Stimulated activated CD8-positive, alpha-beta memory T cell treated with anti-CD3 and anti-CD28 coated beads, Interleukin-7, amount 100 ng/mL, for 48 hours (primary cell): ENCODE results near the gene DNAH2.

Experiments used
- DNase-seq, 2 donors: peaks; one replicate each; pipeline ENCODE4 v3.0.0-alpha.2; 2020; ENCODE audit warnings: low read depth in 1 of 2; ENCODE audit errors: extremely low read depth in 1 of 2

Gene DNAH2

GRCh38 chr17:7719661-7720060 is 2.1 kb downstream of the DNAH2 start:
- no peak for DNase-seq

DNA sequence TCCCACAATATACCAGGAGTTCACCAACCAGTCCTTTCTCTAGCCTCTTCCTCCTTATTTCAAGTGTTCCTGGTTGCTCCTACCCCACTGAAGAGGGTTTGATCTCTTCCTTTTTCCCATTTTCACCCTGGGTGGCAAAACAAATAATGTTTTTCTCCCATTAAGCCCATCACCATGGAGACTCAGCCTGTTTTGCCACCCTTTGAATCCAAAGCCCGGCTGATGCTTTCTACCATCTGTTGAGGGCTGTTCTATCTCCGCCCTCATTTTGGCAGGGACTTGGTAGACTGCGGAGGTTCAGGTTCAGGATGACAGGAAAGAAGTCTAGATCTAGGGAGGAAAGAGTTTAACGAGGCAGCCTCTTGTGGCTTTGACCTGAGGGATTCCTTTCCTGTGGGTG is 2.6 kb downstream of the DNAH2 start:
- DNase-seq: no peak

- no peak for DNase-seq
Measured at GRCh38 chr17:7721612-7722011, 4.1 kb downstream of the DNAH2 start.

DNA sequence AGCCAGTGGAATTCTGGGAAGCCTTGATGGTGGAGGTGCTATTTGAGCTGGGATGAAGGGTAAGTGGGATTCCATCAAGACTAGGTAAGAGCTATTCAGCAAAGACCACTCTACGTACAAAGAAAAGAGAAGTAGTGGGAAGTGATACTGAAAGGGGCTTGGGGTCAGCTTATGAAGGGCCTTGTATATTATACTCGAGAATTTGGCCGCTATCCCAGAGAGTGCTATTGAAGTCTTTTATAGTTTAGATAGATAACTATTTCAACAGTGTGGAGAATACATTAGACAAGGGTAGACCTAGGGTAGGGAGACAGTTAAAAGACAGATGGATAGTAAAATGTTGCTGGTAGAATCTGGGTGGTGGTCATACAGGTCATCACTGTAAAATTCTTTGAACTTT is 10.3 kb downstream of the DNAH2 start:
- no peak for DNase-seq

DNA sequence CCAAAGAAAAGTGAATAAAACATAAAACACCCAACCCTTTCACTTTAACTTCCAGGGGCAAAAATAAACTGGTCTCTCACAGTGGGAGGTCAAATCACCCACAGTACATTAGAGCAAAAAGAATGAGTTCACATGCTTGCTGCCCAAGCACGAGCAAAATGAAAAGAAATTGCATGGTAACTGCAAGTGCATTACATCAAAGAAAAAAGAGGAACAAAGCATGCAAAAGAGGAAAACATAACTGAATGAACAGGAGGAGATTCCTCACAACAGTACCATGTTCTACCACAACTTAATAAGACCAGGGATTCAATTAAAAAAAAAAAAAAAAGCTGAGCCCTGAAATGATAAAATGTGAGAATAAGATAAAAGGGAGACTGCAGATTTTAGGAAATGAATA is 12.3 kb downstream of the DNAH2 start:
- no peak for DNase-seq

DNA sequence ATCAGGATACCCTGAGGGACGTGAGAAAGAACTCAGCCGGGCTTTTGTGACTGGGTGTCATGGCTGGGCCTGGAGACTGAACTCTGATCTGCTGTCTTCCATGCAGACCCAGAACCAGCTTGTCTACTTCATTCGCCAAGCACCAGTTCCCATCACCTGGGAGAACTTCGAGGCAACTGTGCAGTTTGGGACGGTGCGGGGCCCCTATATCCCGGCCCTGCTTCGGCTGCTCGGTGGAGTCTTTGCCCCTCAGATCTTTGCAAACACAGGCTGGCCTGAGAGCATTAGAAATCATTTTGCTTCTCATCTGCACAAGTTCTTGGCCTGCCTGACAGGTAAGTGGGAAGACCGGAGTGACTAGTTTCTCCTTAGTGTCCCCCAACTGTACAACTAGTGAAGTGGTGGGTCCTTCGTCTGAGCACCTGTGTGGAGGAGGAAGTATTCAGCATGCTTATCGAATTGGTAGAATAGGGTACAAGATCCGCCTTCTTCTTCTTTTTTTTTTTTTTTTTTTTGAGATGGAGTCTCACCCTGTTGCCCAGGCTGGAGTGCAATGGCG is 15.5 kb downstream of the DNAH2 start:
- no peak for DNase-seq

GRCh38 chr17:7737601-7738000 is 20.1 kb downstream of the DNAH2 start:
- DNase-seq: no peak

DNA sequence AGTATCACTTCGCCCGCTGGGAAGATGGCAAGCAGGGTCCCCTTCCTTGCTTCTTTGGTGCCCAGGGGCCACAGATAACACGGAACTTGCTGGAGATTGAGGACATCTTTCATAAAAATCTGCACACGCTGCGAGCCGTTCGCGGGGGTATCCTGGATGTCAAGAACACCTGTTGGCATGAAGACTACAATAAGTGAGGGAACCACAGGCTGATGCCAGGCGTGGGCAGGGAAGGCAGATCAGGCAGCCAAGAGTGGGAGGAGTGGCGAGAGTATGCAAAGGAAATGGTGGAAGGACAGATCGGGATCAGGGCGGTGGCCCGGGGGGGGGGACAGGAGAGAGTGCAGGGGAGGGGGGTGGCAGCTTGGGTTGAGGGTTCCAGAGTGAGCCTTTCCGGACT is 22.2 kb downstream of the DNAH2 start:
- no peak for DNase-seq

- DNase-seq: no peak
Measured at GRCh38 chr17:7740481-7741001, 23.0 kb downstream of the DNAH2 start.

DNA sequence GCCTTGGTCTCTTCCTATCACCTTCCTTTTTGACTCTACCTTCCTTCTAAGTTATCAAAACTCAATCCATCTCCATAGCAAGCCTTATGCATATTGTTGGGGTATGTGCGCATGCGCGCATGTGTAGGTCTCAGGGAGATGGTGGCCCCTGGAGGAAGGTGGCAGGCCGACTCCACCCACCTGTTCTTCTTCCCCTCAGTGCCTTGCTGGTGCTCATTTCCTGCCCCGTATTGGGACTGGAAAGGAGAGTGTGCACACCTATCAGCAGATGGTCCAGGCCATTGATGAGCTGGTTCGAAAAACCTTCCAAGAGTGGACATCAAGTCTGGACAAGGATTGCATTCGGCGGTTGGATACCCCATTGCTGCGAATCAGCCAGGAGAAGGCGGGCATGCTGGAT is 25.2 kb downstream of the DNAH2 start:
- DNase-seq: no peak

DNA sequence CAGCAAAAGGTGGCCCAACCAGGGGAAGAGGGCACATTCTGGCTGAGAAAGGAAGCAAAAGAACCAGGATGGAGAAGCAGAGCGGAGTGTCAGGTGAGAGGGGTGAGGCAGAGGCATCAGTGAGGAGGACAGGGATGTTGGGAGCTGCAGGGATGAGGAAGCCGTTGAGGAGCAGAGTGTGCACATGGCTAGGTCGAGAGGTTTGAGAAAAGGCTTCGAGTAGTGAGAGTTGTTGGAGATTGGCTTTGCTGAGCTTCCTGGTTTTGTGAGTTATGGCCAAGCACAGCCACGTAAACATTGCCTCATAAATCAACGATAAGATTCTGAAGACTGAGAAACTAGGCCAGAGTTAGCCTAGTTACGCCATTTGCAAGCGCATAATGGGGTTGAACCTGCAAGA is 26.9 kb downstream of the DNAH2 start:
- DNase-seq: no peak

- no peak for DNase-seq
Measured at GRCh38 chr17:7745748-7746470, 28.4 kb downstream of the DNAH2 start.

- DNase-seq: no peak
Measured at GRCh38 chr17:7747635-7748071, 30.1 kb downstream of the DNAH2 start.

GRCh38 chr17:7748076-7748775 is 30.7 kb downstream of the DNAH2 start:
- DNase-seq: no peak

DNA sequence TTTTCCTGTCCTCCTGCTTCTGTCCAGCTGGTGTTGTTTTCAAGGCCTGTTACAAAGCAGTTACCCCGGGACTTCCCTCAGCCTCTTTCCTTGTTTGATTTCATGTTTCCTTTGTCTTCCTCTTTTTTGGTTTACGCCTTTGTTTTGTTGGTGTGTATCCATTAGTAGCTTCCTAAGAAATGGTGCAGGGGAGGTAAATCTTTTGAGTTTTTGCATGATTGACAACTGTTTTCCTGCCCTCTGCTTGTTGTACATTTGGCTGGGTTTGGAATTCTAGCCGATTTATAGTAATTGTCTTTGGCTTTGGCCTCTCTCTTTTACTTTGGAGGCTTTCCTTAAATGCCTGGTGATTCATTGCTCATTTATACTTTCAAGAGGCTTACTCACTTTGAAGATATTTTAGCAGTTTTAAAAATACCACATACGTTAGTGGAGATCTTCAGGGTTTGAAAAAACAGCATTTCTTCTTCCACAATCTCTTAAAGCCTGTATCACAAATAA is 32.8 kb downstream of the DNAH2 start:
- no peak for DNase-seq

- DNase-seq: no peak
Measured at GRCh38 chr17:7754656-7755055, 37.1 kb downstream of the DNAH2 start.

DNA sequence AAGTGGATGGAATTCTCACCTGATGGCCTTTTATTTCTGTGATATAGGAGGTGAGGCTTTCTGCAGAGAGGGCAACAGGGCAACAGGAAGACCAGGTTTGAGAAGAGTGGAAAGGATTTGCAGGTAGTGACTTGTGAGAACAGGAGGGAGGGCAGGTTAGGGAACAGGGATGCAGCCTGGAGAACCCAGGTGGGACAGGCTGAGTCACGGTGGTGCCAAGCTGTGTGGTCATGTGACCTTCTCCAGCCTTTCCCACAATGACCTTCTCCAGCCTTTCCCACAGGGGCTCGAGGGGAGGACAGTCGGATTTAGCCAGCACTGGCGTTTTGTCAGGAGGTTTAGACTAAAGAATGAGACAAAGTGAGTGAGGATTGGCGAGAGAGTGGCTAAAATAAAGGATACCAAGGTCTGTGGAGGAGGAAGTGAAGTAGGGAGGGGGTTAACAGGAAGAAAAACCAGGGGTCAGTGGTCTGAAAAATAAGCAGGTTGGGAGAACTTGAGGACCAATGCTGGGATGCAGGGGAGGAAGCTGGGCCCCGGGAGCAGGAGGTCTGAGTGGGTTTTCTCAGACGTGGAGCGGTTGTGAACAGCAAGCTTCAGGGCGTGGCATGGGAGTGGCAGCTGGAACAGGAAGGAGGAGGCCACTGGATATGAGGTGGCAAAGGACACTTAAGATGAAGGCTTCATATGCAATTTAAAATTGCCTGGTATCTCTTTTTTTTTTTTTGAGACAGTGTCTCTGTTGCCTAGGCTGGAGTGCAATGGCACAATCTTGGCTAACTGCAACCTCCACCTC is 37.7 kb downstream of the DNAH2 start:
- no peak for DNase-seq

DNA sequence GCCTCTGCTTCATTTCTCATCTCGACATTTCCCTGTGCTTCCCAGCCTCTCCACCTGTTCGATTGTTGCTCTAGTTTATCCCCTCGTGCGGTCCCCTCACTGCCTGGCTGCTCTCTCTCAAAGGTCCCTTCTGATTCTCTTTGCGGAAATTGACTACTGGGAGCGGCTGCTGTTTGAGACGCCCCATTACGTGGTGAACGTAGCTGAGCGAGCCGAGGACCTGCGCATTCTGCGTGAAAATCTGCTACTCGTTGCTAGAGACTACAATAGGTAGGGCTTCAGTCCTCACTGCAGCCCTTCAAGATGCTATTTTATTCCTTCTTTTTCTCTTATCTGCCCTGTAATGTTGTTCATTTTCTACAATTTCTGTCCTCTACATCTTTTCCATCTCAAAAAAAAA is 39.4 kb downstream of the DNAH2 start:
- DNase-seq: no peak

GRCh38 chr17:7763919-7764318 is 46.4 kb downstream of the DNAH2 start:
- DNase-seq: no peak

DNA sequence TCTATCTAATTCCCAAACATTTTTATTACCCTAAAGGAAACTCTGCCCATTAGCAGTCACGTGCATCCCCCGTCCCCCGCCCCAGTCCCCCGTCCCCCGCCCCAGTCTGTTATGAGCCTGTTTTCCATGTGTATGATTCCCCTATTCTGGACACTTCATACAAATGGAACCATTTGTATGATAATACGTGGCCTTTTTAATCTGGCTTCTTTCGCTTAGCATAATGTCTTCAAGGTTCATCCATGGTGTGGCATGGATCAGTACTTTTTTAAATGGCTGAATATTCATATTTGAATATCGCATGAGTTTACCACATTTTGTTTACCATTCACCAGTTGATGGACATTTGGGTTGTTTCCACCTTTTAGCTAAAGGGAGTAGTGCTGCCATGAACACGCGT is 49.5 kb downstream of the DNAH2 start:
- no peak for DNase-seq

DNA sequence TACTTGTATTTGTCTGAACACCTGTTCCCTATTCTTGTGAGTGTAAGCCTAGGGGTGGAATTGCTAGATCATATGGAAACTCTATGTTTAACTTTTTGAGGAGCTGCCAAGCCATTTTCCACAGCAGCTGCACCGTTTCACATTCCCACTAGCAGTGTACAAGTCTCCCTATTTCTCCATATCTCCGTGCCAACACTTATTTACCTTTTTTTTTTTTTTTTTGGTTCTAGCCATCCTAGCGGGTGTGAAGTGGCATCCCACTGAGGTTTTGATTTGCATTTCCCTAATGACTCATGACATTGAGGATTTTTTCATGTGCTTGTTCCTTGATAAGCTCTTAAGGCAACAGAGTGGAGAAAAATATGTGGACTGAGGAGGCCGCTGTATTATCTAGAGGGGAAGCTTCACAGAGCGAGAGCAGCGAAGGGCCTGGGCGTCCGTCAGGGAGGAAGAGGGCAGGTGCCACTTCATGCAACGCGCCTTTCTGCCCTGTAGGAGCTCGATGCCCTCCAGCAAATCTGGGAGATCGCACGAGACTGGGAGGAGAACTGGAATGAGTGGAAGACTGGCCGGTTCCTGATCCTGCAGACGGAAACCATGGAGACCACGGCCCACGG is 50.0 kb downstream of the DNAH2 start:
- DNase-seq: no peak
